GM12878 (cell line): Measurements from ENCODE around the gene LMO3. TPM values are rescaled to one million over a fixed set of nuclear protein-coding genes. Genes with fewer than 3 reads are reported as not detected.
A peak's percentile ranks its signal among the peaks of the same experiment; 100 is the strongest.

ENCODE experiments used
- ATAC-seq: fragments of 200-7000 bp; cut with Tn5 transposase; 3 replicates; pipeline ENCODE4 v1.9.1; 2020; ENCODE audit warnings: mild to moderate bottlenecking, moderate library complexity
- BruUV-seq: library from RNA; stranded (reverse); fragments of 400-500 nt; replicated peaks from 2 replicates; lab custom pipeline; 2021; lab: Mats Ljungman, UMichigan
- CTCF ChIA-PET: fragments of 300-600 bp; sonication (Branson Sonifier 250); formaldehyde crosslinking; extraction: SDS; loops from one replicate; lab custom pipeline; 2021; ENCODE audit warnings: inconsistent platforms; lab: Yijun Ruan, JAX
- POLR2A ChIA-PET: fragments of 350-600 bp; formaldehyde crosslinking; extraction: SDS; loops from one replicate; lab custom pipeline; 2021; ENCODE audit warnings: inconsistent platforms; lab: Charles Lee
- RAD21 ChIA-PET: fragments of 300-600 bp; sonication (Branson Sonifier 250); formaldehyde crosslinking; loops from one replicate; lab custom pipeline; 2023; ENCODE audit warnings: antibody characterized with exemption; ENCODE audit not compliant: unreplicated experiment; lab: Charles Lee
- SMC1A ChIA-PET: fragments of 300-600 bp; sonication (Branson Sonifier 250); formaldehyde crosslinking; loops from one replicate; lab custom pipeline; 2023; ENCODE audit not compliant: unreplicated experiment, uncharacterized antibody; lab: Charles Lee
- DNase-seq: peaks from one replicate; pipeline ENCODE4 v3.0.0-alpha.2; 2011; ENCODE audit warnings: low read depth, low spot score
- FAIRE-seq: peaks from 3 replicates; lab custom pipeline; 2011; peaks lifted over from hg19 to GRCh38; lab: Jason Lieb, UNC
- H2AFZ ChIP-seq: 2 replicates; pipeline ENCODE4 v1.6.0; 2011; ENCODE audit warnings: low read depth, low read length, control low read depth; ENCODE audit not compliant: control insufficient read depth
- H3K27ac ChIP-seq: 2 replicates; pipeline ENCODE4 v1.5.1; 2011; ENCODE audit warnings: control low read depth; ENCODE audit not compliant: control insufficient read depth, insufficient read depth
- H3K27me3 ChIP-seq, 2 experiments: replicated peaks in 1 of 2; 2 replicates each; pipeline versions ENCODE4 v1.6.0 to v1.6.1; 2011; ENCODE audit warnings: low read length in 1 of 2; ENCODE audit not compliant: control insufficient read depth in 2 of 2, insufficient read depth in 2 of 2
- H3K36me3 ChIP-seq, 2 experiments: 2 replicates each; pipeline ENCODE4 v1.5.1; 2011; ENCODE audit warnings: low read length in 1 of 2; ENCODE audit not compliant: control insufficient read depth in 2 of 2, insufficient read depth in 2 of 2
- H3K4me1 ChIP-seq: 2 replicates; pipeline ENCODE4 v1.6.1; 2011; ENCODE audit warnings: mild to moderate bottlenecking, low read length, moderate library complexity, mixed read lengths; ENCODE audit not compliant: control insufficient read depth, insufficient read depth
- H3K4me2 ChIP-seq: 2 replicates; pipeline ENCODE4 v1.6.0; 2011; ENCODE audit warnings: control low read depth; ENCODE audit not compliant: control insufficient read depth, insufficient read depth
- H3K4me3 ChIP-seq: fragments of 200-600 bp; sonication (generic); 2 replicates; pipeline ENCODE4 v1.5.1; 2016
- H3K79me2 ChIP-seq: 2 replicates; pipeline ENCODE4 v1.6.0; 2011; ENCODE audit warnings: low read length; ENCODE audit not compliant: control insufficient read depth, insufficient read depth
- H3K9ac ChIP-seq: 2 replicates; pipeline ENCODE4 v1.8.0; 2011; ENCODE audit warnings: low read length, control low read depth, mixed read lengths; ENCODE audit not compliant: control insufficient read depth, insufficient read depth
- H3K9me3 ChIP-seq: replicated peaks from 3 replicates; pipeline ENCODE4 v1.5.1; 2011; ENCODE audit warnings: mild to moderate bottlenecking, low read length; ENCODE audit not compliant: control insufficient read depth, insufficient read depth
- H4K20me1 ChIP-seq: 2 replicates; pipeline ENCODE4 v1.6.0; 2011; ENCODE audit not compliant: control insufficient read depth, insufficient read depth
- MTA2 ChIP-seq: fragments of 450-650 bp; IDR thresholded peaks from 2 replicates; pipeline ENCODE4 v1.6.1; 2016; ENCODE audit warnings: low read depth, mild to moderate bottlenecking, moderate library complexity
- WGBS: methylation state at CpG from one replicate; pipeline ENCODE4 v1.1.6; 2016; ENCODE audit warnings: low lambda C conversion rate; ENCODE audit not compliant: insufficient replicate concordance, insufficient coverage; ENCODE audit errors: missing lambda C conversion rate; 5-methylcytosine and 5-hydroxymethylcytosine counted together
- in situ Hi-C: fragments of 300-500 bp; cut with MboI; formaldehyde crosslinking; loops from 9 replicates; pipeline ENCODE4 v1.14.3; 2018; ENCODE audit warnings: mixed read lengths
- intact Hi-C: fragments of 100-400 bp; cut with micrococcal nuclease; formaldehyde crosslinking; loops from one replicate; pipeline ENCODE4 v1.14.2; 2022; ENCODE audit not compliant: unreplicated experiment
- polyA plus RNA-seq, 11 experiments: library from polyadenylated mRNA; depleted of rRNA in 4 of 11; unstranded in 6 of 11; stranded (reverse) in 5 of 11; fragments of >200 nt; fragmentation: Nextera tagmentation in 4 of 11; fragmentation: Illumina TruSeq in 1 of 11; extraction: Ambion mirVana in 4 of 11; extraction: Trizol in 1 of 11; gene quantifications; 1 replicate in 1 of 11; 2 replicates in 10 of 11; pipeline versions ENCODE4 v1.2.1 to v1.2.3, GENCODE V29; 2011 to 2016; ENCODE audit warnings: inconsistent platforms in 2 of 11, missing spikeins in 2 of 11, low read depth in 1 of 11
- total RNA-seq, 4 experiments: library from RNA; depleted of rRNA in 3 of 4; stranded (reverse); fragments of >200 nt in 3 of 4; fragmentation: Illumina TruSeq in 1 of 4; extraction: Trizol in 1 of 4; gene quantifications; 2 replicates each; pipeline versions ENCODE4 v1.2.1 to v1.2.3, GENCODE V29; 2013 to 2021
- TF ChIP-seq, protein P1 (sequence below): fragments of 450-650 bp; IDR thresholded peaks from 2 replicates; pipeline ENCODE4 v1.6.1; 2017; ENCODE audit warnings: mild to moderate bottlenecking

The LMO3 gene
- total and polyA plus RNA-seq, 10 of the 15 experiments (the other 5 are each of a cell fraction or from before 2014, with no cell fraction given): 1.6 to 13.5 (median 1.9) TPM

DNA sequence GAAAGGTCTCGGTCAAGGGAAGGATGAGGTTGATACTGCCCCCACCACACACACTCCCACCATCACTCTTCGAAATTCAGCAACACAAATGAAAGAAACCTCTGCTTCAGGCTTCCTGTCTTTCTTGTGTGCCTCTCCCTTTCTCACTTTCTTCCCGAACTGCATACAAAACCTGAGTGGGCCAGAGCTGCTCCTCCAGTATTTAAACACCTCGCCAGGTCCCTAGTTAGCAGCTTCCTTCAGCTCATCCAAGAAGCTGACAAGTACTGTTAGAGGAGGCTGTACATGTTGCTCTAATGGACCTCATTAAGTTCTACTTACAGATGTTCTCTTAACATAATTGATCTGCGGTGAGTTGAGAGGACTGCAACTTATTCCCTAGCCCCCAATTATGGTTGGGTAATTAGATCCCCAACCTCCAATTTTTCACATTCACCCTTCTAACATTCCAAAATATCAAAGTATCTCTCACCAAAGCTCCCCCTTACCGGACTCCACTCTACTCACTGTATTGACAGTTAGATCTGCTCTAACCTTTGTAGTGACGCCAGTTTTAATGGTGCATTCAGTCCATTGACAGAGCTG is 4.1 kb upstream of the LMO3 start:
- SMC1A ChIA-PET: interaction anchor here (0.9 to 10.4 kb wide), 18 partner anchors 10 to 829 kb away, joined by 3 to 121 read pairs (median 4); no protein-coding TSS in a partner anchor
- POLR2A ChIA-PET: interaction anchor here (0.7 to 2.3 kb wide), 6 partner anchors 8 to 222 kb away, joined by 3 to 8 read pairs (median 6); no protein-coding TSS in a partner anchor
- DNase-seq: no peak
- CTCF ChIA-PET: interaction anchor here (0.8 to 1.9 kb wide), 7 partner anchors 9 to 329 kb away, joined by 3 to 10 read pairs (median 3); no protein-coding TSS in a partner anchor
- Histone ChIP-seq H4K20me1 (no peaks in the 10 kb centered on the region), H3K4me1 (peaks cover 4% of the 10 kb centered on the region; the same call in 1 of the 2 replicates), H3K4me3 (no peak overlapping the region), H3K27ac (no peak overlapping the region), H3K36me3 (no peaks in the 10 kb centered on the region), H2AFZ (peak overlapping the region; percentile 55), H3K4me2 (peak overlapping the region; percentile 60), H3K9ac (no peak overlapping the region), H3K9me3 (no peaks in the 10 kb centered on the region), H3K27me3 (peaks cover 0 to 2% of the 10 kb centered on the region in 2 experiments; a peak in 2 of 4 replicates), H3K79me2 (no peaks in the 10 kb centered on the region)
- RAD21 ChIA-PET: interaction anchor here (0.8 to 5.4 kb wide), 12 partner anchors 9 to 246 kb away, joined by 3 to 29 read pairs (median 4); no protein-coding TSS in a partner anchor
- no peak for FAIRE-seq
- in situ Hi-C loops: no loop called here
- TF ChIP-seq, protein P1, sequence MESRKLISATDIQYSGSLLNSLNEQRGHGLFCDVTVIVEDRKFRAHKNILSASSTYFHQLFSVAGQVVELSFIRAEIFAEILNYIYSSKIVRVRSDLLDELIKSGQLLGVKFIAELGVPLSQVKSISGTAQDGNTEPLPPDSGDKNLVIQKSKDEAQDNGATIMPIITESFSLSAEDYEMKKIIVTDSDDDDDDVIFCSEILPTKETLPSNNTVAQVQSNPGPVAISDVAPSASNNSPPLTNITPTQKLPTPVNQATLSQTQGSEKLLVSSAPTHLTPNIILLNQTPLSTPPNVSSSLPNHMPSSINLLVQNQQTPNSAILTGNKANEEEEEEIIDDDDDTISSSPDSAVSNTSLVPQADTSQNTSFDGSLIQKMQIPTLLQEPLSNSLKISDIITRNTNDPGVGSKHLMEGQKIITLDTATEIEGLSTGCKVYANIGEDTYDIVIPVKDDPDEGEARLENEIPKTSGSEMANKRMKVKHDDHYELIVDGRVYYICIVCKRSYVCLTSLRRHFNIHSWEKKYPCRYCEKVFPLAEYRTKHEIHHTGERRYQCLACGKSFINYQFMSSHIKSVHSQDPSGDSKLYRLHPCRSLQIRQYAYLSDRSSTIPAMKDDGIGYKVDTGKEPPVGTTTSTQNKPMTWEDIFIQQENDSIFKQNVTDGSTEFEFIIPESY: no peak
- TF ChIP-seq MTA2: peak; percentile 10; the same call in 1 of the 2 replicates
- peak; percentile 18; the same call in 1 of the 3 replicates for ATAC-seq
- no TSS peak for BruUV-seq
- intact Hi-C loops: loop anchor here (5.0 kb wide), 1 partner anchor 77 kb away; no protein-coding TSS in a partner anchor
- WGBS: 21% methylated on average over 7 of the region's 7 CpGs
